HUDEP-2 (cell line): ENCODE results near the gene TLE1.
A peak's percentile ranks its signal among the peaks of the same experiment; 100 is the strongest.
"Not testable (repeated sequence)": the region's sequence is repeated elsewhere in the genome, so short reads cannot be mapped to it uniquely, and the experiment has no call there.

ENCODE experiments used
- DNase-seq, 76 experiments: peaks; one replicate each; lab custom pipeline; 2025; ENCODE audit not compliant: unreplicated experiment in 76 of 76; lab: John Stamatoyannopoulos, UW

The TLE1 gene

DNA sequence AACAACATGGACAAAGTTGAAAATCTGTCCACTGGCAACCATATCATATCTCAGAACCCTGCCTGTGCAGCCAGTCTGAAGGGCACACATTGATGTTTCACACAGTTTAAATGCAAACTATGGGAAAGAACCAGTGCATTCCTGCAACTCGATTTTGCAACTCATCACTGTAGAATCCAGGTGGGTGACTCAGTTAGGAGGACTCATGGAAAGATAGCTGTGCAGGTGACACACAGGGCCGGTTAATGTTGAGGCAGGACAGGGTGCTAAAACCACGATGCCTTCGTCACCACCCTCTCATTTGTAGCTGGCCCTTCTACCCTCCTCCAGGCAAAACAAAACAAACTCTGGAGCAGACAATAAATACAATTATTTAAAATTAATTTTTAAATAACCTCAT is 62.8 kb downstream of the TLE1 start:
- DNase-seq: no peak

- DNase-seq: no peak
These were observed 63.4 kb downstream of the TLE1 start for GRCh38 chr9:81625969-81626368.

DNA sequence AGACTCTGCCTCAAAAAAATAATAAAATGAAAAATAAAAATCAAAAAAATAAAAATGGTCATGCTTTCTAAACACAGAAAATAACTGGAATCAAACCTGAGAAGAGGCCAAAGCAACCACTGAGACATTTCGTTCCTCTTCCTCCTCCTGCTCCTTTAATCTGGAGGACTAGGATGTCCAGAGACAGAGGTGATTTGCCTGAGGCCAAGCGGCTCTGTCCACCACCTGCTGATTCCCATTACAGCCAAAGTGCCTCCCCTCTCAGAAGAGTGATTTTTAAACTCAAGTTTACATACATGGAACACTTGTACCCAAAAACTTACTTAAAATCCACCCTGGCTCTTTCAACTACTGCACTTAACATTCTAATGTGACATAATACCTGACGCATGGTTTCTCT is 65.6 kb downstream of the TLE1 start:
- no peak for DNase-seq

GRCh38 chr9:81622471-81623255 is 66.7 kb downstream of the TLE1 start:
- no peak for DNase-seq

- no peak for DNase-seq
These were observed 67.5 kb downstream of the TLE1 start for GRCh38 chr9:81621785-81622259.

- DNase-seq: no peak
These were observed 68.2 kb downstream of the TLE1 start for GRCh38 chr9:81621118-81621517.

- DNase-seq: no peak
These were observed 69.4 kb downstream of the TLE1 start for GRCh38 chr9:81620002-81620390.

DNA sequence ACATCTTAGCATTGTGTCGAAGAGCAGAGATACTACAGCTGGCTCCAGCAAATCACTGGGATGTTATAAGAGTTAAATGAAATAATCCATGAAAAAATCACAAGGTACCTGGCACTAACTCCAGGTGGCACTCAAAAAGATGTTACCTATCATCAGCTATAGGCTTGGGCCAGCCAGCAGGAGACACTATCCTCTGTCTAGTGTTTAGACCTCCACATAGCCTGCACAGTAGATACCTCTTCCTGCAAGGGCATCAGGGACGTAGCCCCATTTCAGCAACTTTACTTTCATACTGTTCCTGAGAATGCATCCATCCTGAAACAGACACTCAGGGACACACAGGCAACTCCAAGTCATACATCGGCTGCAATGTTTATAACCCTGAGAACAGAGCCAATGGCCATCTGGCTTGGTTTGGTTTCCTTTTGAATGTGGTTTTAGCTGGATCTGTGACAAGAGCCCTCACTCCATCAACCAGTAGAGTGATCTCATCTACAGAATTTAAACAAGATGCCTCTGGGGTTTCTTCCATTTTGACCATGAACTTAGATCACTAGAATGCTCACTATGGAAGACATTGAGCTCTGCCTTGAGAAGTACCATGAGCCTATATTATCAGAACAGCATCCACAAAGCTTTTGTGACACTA is 69.9 kb downstream of the TLE1 start:
- DNase-seq: no peak

DNA sequence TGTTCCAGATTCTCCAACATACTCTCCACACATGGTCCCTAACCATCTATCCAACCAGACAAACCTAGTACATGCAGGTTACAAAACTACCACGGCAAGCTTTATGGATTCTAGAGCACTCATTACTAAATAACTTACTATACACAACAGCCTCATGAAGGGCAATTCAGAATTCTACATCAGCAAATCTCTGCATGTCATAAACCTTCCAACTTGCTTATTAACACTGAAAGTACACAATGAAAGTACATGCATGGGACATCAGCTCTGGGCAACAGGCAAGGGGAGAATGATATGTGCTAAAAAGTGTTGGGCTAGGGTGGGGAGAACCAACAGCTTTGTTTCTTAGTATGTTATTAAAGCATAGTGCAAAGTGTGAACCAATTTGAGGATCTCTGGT is 70.4 kb downstream of the TLE1 start:
- DNase-seq: no peak

DNA sequence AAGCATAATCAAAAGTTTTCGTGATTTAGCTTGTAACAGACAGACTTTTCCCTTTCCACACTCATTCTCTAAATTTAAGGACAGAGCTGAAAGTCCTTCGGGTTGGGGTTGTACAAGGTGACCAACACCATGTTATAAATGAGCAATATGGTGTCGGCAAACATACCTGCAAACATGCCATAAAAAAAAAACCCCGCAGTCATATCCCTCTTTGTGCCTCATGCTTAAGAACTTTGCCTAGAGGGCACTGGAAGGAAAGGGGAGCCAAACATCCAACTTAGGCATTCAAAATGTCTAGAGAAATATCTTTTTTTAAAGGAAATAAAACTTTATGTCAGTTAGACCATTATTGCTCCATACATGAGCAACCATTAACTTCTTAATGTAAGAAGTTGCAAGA is 73.2 kb downstream of the TLE1 start:
- no peak for DNase-seq

DNA sequence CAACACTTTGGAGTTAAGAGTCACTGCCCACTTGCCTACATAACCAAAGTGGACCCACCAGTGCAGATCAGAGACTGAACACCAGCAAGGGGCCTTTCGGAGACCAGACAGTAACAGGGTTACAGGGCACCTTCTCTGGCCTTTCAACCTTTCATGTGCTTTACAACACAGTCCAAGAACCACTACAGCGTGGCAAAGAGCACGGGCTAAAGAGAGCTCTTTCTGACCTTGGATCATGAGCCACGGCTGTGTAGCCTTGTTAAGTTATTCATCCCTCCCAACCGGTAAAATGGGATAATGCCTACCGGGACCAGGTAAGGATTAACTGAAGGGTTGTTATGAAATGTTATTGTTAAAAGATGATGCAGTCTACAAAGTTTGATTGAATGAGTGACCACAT is 75.0 kb downstream of the TLE1 start:
- no peak for DNase-seq

DNA sequence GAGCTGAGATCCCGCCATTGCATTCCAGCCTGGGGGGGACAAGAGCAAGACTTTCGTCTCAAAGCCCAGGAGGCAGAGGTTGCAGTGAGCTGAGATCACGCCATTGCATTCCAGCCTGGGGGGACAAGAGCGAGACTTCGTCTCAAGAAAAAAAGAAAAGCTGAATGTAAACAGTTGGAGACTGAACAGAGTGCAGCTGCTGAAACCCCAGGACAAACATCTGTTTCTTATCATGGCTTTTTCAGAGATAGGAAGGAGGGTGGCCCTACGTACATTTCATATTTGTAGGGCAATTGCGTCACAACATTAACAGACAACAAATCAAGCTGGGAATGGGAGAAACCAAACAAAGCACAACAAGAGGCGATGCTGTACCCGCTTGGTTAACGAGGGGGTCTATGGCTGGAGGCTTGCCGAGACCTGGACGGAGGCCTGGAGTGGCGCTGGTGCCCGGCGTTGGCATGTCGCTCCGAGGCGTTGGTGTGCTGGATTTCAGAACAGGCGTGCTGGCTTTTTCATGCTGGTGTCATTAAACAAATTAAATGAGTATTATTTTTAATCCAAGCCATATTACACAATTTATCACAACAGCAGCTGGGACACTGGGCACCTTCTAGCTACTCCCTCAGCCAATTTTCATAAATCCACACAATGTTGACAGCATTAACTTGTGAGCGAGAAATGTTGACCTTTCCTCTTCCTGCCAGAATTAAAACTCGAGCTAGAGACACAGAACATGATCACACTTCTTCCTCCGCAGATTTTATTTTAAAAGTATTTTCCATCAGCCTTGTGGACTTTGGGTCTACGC is 76.1 kb downstream of the TLE1 start:
- DNase-seq: no peak

DNA sequence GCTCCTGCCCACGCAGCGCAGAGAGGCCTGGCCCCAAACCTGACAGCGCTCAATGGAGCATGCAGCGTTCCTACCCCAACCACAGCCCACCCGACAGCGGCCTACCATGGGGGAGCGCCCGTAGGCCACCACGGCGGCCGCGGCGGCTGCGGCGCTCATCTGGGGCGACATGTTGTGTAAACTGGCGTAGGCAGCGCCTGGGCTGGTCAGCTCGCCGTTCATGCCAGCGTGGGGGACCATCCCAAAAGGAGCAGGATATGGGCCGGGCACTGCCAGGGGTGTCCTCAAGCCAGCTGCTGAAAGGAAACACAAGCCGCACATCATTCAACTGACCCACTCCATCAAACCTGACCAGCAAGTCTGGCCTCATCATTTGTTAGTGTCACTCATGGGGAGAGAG is 77.7 kb downstream of the TLE1 start:
- no peak for DNase-seq

DNA sequence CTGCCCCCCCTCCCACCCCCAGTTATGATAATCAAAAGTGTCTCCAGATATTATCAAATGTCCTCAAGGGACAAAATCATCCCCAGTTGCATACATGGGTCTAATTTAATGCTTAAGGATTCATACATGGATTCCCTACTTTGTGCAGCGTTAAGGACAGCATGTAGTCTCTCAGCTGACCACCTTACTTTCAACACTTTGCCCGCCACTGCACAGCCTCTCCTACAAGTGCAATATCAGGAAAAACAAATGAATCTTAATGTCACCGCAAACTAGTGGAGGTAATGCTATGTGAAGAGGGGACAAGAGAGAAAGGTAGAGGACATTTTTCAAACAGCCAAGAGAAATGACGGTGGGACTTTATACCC is 78.6 kb downstream of the TLE1 start:
- DNase-seq: no peak

DNA sequence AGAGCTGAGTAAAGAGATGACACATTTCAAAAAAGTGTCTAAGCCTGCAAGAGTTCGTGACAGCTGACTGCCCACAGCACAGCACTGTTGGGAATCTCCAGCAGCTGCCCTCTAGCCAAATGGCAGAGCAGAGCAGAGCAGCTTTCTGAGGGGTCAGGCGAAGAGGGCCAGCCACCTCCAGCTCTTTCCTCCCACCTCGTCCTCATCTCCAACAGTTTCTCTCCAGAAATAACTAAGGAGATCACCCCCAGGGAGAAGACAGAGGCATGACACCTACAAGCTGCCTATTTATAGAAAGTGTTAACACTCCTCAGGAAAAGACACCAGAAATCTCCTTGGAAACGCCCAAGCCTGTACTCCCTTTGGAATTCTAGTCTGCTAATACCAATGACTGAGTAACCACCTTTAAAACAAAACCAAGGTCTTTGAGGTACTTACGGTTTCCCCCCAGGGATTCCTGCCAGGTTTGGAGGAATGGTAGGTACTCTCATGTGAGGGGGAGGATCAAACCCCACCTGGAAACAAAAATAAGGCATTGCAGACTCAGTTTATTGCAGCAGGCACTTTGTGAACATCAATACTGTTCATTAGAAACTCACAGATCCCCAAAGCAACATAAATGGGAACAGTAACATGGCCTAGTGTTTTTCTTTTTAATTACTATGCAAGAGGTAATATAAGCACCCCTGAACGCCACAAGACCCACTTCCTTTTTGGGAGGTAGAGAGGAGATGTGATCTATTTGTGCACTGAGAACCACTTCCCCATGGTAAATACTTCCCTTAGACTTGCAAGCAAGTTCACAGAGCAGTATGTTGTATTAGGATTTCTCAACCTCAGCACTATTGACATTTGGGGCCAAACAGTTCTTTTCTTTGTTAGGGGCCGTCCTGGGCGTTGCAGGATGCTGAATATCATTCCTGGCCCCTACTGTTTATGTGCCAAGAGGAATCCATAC is 79.3 kb downstream of the TLE1 start:
- no peak for DNase-seq

DNA sequence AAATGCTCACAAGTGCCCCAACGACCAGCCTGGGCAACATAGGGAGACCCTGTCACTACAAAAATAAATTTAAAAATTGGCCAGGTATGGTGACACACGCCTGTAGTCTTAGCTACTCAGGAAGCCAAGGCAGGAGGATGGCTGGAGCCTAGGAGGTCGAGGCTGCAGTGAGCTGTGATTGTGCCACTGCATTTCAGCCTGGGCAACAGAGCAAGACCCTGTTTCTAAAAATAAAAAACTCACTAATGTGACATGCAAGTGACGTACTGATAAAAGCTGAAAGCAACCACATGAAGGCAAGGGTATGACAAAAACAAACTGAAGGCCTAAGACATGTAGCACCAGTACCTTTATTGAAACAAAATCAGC is 81.1 kb downstream of the TLE1 start:
- no peak for DNase-seq

DNA sequence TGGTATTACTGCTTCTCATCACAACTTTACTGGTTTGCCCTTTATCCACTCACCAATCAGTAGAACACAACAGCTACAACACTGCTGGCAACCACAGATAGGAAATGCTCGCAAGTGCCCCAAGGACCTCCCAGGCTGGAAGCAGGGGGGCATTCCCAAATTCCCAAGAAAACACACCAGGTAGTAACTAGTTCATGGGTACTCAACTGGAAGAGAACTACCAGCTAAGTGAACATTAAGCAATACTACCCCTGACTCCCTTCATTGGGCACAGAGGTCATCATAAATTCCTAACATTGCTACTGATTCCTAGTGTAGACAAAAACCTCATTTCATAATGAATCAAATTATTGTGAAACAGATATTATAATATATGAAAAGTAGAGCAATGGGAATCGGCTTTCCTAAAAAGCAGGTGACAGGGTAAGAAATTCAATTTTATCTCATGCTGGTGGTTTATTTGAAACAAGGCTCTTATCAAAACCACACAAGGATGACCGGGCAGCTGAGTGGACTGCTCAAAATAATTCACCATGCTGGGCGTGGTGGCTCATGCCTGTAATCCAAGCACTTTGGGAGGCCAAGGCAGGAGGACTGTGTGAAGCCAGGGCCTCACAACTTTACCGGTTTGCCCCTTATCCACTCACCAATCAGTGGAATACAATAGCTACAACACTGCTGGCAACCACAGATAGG is 81.6 kb downstream of the TLE1 start:
- DNase-seq: peak in 30 of 76 experiments; percentile 2 to 54 (median 17)

GRCh38 chr9:81606261-81606660 is 83.1 kb downstream of the TLE1 start:
- not testable (repeated sequence) for DNase-seq

DNA sequence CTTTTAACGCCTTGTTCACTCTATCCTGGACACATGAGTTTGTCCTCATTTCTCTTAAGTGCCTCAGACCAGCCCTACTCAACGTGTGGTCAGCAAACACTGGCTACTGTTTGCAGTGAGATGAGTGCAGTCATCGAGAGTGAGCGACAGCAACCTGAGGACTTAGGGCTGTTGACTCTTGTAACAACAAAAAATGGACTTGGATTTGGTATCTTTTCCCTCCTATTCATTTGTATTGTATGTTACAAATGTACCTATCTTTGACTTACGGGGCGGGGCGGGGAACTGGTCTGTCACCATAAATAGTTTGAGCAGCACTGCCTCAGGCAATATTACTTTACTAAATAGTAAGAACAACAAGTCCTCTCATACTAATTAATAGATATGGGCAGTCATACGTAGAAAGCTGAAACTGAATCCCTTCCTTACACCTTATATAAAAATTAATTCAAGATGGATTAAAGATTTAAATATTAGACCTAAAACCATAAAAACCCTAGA is 84.1 kb downstream of the TLE1 start:
- no peak for DNase-seq
